ENCODE data around the gene FNDC11.

The FNDC11 gene

DNA sequence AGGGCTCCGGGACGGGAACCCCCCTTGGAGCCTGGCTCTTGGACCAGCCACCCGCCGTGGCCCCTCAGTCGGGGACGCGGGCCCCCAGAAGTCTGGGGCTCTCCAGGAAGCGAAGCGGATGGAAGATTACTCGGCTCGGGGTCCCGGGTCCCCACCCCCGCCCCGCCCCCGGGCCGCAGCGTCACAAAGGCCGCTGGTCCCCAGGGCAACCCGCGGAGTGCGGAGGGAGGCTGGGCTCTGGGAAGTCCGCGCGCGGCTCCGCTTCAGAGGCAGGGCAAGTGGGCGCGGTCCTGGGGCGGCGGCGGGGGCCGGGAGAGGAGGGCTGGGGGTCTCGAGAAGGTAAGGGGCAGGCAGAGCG is at the start of gene FNDC11:
TSS of gene FNDC11 (plus strand) at position 227 of the 358 bp plus-strand sequence. CDS start 1,505 bp downstream, outside the sequence.
- TF ChIP-seq ZFX (IDR thresholded peaks at IDR 0.05; ENCODE audit: borderline replicate concordance), result no peak
- TF ChIP-seq, protein P1, sequence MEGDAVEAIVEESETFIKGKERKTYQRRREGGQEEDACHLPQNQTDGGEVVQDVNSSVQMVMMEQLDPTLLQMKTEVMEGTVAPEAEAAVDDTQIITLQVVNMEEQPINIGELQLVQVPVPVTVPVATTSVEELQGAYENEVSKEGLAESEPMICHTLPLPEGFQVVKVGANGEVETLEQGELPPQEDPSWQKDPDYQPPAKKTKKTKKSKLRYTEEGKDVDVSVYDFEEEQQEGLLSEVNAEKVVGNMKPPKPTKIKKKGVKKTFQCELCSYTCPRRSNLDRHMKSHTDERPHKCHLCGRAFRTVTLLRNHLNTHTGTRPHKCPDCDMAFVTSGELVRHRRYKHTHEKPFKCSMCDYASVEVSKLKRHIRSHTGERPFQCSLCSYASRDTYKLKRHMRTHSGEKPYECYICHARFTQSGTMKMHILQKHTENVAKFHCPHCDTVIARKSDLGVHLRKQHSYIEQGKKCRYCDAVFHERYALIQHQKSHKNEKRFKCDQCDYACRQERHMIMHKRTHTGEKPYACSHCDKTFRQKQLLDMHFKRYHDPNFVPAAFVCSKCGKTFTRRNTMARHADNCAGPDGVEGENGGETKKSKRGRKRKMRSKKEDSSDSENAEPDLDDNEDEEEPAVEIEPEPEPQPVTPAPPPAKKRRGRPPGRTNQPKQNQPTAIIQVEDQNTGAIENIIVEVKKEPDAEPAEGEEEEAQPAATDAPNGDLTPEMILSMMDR (IDR thresholded peaks at IDR 0.05), result no peak
- H3K27ac ChIP-seq, result no peak within 1 kb of the TSS

DNA sequence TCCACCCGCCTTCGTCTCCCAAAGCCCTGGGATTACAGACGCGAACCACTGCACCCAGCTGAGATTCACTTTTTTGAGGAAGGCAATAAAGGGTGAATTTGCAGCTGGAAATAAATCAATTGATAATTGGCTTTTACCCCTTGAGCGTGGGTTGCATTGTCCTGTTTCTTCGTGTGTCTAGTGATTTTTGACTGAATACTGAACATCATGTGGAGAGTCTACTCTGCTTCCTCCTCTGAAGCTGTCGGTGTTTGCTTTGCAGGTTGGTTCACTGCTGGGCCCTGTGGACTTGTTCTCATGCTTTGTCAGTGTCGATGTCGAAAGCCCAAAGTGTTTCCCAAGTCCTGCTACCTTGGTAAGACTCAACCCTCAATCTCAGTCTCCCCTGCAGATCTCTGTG is 49.3 kb upstream of the FNDC11 start:
- TF ChIP-seq ZFX (IDR thresholded peaks at IDR 0.05; ENCODE audit: borderline replicate concordance), result no peak
- TF ChIP-seq, protein P1 (IDR thresholded peaks at IDR 0.05), result no peak
- no peak overlapping the region for H3K27ac ChIP-seq

DNA sequence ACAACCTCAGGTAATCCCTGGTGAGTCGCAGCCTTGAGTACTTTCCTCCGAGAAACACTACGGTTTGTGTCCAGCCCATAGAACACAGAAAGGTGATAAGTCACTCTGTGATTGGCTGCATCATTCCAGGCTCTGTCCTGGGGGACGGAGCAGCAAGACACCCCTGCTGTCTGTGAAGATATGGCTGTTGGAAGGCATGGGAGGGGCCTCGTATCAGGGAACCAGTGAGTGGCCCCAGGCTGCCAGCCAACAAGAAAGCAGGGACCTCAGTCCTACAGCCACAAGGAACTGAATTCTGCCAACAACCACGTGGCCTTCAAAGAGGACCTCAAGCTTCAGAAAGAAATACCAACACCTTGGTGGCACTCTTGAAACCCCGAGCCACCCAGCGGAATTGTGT is 48.7 kb upstream of the FNDC11 start:
- H3K27ac ChIP-seq, result no peak overlapping the region
- no peak for TF ChIP-seq ZFX (IDR thresholded peaks at IDR 0.05; ENCODE audit: borderline replicate concordance)
- TF ChIP-seq, protein P1 (IDR thresholded peaks at IDR 0.05), result no peak

DNA sequence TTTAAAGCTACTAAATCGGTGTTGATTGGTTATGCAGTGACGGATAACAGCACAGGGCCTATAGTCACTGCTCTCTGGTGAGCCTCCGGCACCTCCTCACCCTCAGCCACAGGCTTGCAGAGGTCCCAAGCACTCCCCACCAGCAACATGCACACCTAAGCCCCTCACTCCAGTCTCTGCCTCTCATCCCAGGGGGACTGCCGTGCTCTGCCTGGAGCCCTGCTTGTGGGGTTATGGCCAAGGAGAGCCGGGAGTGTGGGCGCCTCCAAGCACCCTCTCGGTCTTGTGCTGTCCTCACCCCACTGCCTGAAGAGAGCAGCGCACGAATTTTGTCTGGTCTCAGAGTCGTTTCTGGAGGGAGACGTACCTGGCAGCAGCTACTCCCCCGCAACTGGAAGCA is 48.2 kb upstream of the FNDC11 start:
- H3K27ac ChIP-seq, result no peak overlapping the region
- TF ChIP-seq, protein P1 (IDR thresholded peaks at IDR 0.05), result no peak
- no peak for TF ChIP-seq ZFX (IDR thresholded peaks at IDR 0.05; ENCODE audit: borderline replicate concordance)

DNA sequence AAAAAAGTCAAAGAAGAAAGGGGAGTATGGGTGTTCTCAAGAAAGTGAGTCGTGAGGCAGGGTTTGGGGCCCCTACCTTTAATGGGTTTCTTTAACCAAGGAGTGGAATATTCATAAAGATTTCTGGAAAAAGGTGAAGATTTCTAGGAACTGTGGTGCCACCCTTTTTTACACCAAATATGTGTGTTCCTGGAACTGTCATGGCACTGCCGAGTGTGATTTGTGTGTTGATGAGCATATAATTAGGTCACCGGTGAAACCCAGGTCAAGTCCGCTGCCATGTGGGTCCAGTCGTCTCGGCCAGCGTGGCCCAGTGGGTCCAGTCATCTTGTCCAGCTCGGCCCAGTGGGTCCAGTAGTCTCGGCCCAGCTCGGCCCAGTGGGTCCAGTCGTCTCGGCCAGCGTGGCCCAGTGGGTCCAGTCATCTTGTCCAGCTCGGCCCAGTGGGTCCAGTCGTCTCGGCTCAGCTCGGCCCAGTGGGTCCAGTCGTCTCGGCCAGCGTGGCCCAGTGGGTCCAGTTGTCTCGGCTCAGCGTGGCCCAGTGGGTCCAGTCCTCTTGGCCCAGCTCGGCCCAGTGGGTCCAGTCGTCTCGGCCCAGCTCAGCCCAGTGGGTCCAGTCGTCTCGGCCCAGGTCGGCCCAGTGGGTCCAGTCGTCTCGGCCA is 46.7 kb upstream of the FNDC11 start:
- no peak for TF ChIP-seq ZFX (IDR thresholded peaks at IDR 0.05; ENCODE audit: borderline replicate concordance)
- TF ChIP-seq, protein P1 (IDR thresholded peaks at IDR 0.05), result no peak
- H3K27ac ChIP-seq, result no peak overlapping the region

DNA sequence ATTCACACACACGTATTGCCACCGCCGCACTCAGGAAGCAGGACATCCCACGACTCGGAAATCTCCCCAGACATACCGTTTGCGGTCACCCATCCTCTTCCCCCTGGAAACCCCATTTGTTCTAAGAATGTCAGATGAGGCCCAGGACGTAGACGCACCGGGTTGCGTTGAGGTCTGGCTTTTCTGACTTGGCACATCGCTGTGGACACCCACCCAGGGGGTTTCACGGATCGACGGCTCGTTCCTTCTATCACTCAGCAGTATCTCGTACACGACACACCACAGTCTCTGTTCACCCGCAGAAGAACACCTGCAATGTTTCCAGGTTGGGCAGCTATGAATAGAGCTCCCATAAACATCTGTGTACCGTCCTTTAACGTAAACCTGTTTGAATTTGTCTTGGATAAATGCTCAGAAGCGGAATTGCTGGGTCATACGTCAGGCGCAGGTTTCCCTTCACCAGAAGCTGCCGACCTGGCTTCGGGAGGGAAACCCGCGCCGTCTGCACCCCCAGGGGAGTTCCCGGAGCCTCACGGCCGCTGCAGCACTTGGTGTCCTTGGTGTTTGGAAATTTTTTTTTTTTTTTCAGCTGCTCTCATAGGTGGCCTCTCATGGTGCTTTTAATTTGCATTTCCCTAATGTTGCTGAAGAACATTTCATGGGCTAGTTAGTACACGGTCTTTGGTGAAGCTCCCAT is 45.7 kb upstream of the FNDC11 start:
- no peak overlapping the region for H3K27ac ChIP-seq
- TF ChIP-seq, protein P1 (IDR thresholded peaks at IDR 0.05), result no peak
- TF ChIP-seq ZFX (IDR thresholded peaks at IDR 0.05; ENCODE audit: borderline replicate concordance), result no peak

DNA sequence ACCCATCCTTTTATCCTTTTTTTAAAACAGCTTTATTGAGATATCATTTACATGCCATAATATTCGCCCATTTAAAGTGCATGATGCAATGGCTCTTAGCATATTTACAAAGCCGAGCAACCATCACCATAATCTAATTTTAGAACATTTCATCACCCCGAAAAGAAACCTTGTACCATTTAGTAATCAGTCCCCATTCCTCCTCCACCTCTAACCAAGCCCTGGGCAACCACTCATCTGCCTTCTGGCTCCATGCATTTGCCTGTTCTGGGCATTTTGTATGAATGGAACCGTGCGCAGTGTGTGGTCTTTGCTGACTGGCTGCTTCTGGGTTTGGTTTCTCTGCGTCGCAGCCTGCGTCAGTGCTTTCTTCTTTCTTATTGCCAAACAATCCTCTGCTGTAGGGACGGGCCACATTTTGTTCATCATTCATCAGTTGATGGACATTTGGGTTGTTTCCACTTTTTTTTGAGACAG is 44.8 kb upstream of the FNDC11 start:
- H3K27ac ChIP-seq, result no peak overlapping the region
- TF ChIP-seq, protein P1 (IDR thresholded peaks at IDR 0.05), result no peak
- no peak for TF ChIP-seq ZFX (IDR thresholded peaks at IDR 0.05; ENCODE audit: borderline replicate concordance)
